Measurements from ENCODE around the gene CDC42EP1. TPM values are rescaled to one million over a fixed set of nuclear protein-coding genes. Genes with fewer than 3 reads are reported as not detected.

The CDC42EP1 gene
- total RNA-seq, 1 experiment from 2014 or later = 12.7 TPM

DNA sequence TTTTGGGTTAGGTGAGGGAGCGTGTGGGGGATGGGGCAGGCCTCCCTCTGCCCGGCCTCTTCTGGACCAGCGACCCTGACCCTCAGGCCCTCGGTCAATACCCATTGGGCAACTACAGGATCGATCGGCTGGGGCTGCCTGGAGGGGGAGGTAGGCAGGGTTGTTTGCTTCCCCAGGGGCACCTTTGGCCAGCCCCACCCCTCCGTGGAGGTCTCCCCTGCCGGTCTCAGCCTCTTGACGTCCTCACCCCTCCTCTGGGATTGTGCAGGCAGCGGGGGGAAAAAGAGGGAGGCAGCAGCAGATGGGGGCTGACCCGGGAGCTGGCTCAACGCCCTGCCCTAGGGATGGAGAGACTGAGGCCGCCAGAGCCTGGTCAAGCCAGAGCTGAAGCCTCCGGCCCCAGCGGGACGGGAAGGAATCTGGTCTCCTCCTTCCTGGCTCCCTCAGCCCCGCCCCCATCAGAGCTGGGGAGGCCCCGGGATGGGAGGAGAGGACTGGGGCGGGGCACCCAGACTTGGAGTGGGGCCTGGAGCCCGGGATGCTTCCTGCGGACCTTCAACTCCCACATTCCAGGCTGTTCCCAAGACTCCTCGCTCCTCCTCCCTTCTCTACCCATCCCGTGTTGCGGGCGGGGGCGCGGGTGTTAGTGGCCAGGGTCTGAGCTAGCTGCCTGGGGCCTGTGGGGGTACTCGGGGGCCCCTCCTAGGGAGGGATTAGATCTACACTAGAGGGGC lies 14.4 kb upstream of the CDC42EP1 start:
- H3K4me3 Mint-ChIP-seq = peak overlapping the region; percentile 53
- TF ChIP-seq ATF3 (CRISPR knock-in tag; conservative IDR thresholded peaks at IDR 0.05) (no peak), TEAD1 (CRISPR knock-in tag; IDR thresholded peaks at IDR 0.05) (0 out of 2 replicates have a peak, but pooled peaks have one; percentile 56), ZNF317 (CRISPR knock-in tag; IDR thresholded peaks at IDR 0.05; ENCODE audit: borderline replicate concordance, low read depth) (no peak), SMAD4 (CRISPR knock-in tag; IDR thresholded peaks at IDR 0.05) (no peak), GTF2I (CRISPR knock-in tag; conservative IDR thresholded peaks at IDR 0.05) (no peak), PRRX2 (CRISPR knock-in tag; IDR thresholded peaks at IDR 0.05) (no peak), IRF1 (CRISPR knock-in tag; IDR thresholded peaks at IDR 0.05) (no peak), SP1 (CRISPR knock-in tag; conservative IDR thresholded peaks at IDR 0.05) (peak; percentile 18; the same call in 1 of the 2 replicates), ZNF232 (CRISPR knock-in tag; IDR thresholded peaks at IDR 0.05) (peak; percentile 48; the same call in 1 of the 2 replicates), NFATC4 (CRISPR knock-in tag; IDR thresholded peaks at IDR 0.05) (no peak), ATF1 (CRISPR knock-in tag; IDR thresholded peaks at IDR 0.05) (no peak), CTCF (IDR thresholded peaks at IDR 0.05) (0 out of 2 replicates have a peak, but pooled peaks have one; percentile 3), CDX4 (CRISPR knock-in tag; IDR thresholded peaks at IDR 0.05; ENCODE audit: borderline replicate concordance) (no peak), OVOL2 (CRISPR knock-in tag; IDR thresholded peaks at IDR 0.05; ENCODE audit: borderline replicate concordance) (no peak), ZNF425 (CRISPR knock-in tag; conservative IDR thresholded peaks at IDR 0.05) (no peak), MAX (CRISPR knock-in tag; IDR thresholded peaks at IDR 0.05) (no peak), MXD4 (CRISPR knock-in tag; IDR thresholded peaks at IDR 0.05; ENCODE audit: borderline replicate concordance) (no peak), FOXK1 (CRISPR knock-in tag; IDR thresholded peaks at IDR 0.05) (no peak), ZNF281 (CRISPR knock-in tag; IDR thresholded peaks at IDR 0.05) (no peak), ZSCAN18 (CRISPR knock-in tag; IDR thresholded peaks at IDR 0.05) (no peak), CBFB (CRISPR knock-in tag; IDR thresholded peaks at IDR 0.05; ENCODE audit: low read depth) (peak; percentile 79; the same call in 1 of the 2 replicates)
- TF ChIP-seq, protein P1, sequence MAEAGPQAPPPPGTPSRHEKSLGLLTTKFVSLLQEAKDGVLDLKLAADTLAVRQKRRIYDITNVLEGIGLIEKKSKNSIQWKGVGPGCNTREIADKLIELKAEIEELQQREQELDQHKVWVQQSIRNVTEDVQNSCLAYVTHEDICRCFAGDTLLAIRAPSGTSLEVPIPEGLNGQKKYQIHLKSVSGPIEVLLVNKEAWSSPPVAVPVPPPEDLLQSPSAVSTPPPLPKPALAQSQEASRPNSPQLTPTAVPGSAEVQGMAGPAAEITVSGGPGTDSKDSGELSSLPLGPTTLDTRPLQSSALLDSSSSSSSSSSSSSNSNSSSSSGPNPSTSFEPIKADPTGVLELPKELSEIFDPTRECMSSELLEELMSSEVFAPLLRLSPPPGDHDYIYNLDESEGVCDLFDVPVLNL (CRISPR knock-in tag; IDR thresholded peaks at IDR 0.05; ENCODE audit: borderline replicate concordance, low read depth) = no peak
- TF ChIP-seq, protein P2, sequence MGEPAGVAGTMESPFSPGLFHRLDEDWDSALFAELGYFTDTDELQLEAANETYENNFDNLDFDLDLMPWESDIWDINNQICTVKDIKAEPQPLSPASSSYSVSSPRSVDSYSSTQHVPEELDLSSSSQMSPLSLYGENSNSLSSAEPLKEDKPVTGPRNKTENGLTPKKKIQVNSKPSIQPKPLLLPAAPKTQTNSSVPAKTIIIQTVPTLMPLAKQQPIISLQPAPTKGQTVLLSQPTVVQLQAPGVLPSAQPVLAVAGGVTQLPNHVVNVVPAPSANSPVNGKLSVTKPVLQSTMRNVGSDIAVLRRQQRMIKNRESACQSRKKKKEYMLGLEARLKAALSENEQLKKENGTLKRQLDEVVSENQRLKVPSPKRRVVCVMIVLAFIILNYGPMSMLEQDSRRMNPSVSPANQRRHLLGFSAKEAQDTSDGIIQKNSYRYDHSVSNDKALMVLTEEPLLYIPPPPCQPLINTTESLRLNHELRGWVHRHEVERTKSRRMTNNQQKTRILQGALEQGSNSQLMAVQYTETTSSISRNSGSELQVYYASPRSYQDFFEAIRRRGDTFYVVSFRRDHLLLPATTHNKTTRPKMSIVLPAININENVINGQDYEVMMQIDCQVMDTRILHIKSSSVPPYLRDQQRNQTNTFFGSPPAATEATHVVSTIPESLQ (CRISPR knock-in tag; IDR thresholded peaks at IDR 0.05) = no peak

More for the DNA sequence above, 14.4 kb upstream of the CDC42EP1 start:
- peaks cover 29% of the 10 kb centered on the region for H3K4me1 Mint-ChIP-seq
- DNase-seq (ENCODE audit: low spot score) = peak; percentile 92
- ChIA-PET POLR2A (interaction anchor here (0.5 to 2.7 kb wide), 8 partner anchors 12 to 119 kb away, joined by 3 to 24 read pairs (median 12); partner anchors contain the start of genes CDC42EP1 and GGA1), CTCF (interaction anchor here (0.5 to 16.5 kb wide), 21 partner anchors 16 to 548 kb away, joined by 3 to 728 read pairs (median 4); partner anchors contain the start of genes CARD10, CDC42EP1, GGA1 and PDXP)
- no peaks in the 10 kb centered on the region for H3K9me3 Mint-ChIP-seq
- H3K27me3 Mint-ChIP-seq (ENCODE audit: low read depth) = peaks cover 3% of the 10 kb centered on the region; the same call in 1 of the 2 replicates
- ATAC-seq = peak; percentile 77
- peak overlapping the region; percentile 90 for H3K27ac Mint-ChIP-seq
- no peaks in the 10 kb centered on the region for H3K36me3 Mint-ChIP-seq

Data from WTC11 (cell line).